Body of pancreas (tissue), 4 donors: ENCODE results near the gene CLEC17A. TPM values are rescaled to one million over a fixed set of nuclear protein-coding genes. Genes with fewer than 3 reads are reported as not detected.
"Not testable (repeated sequence)": the region's sequence is repeated elsewhere in the genome, so short reads cannot be mapped to it uniquely, and the experiment has no call there.

Source experiments
- ATAC-seq: fragments of 150-250 bp; one replicate; pipeline ENCODE4 v1.9.1; 2016
- DNase-seq, 4 donors: peaks; one replicate each; pipeline ENCODE4 v3.0.0-alpha.2; 2019
- H3K27ac ChIP-seq, 4 donors: fragments of 200-600 bp; sonication (generic); 1 replicate in 3 of 4; 2 replicates in 1 of 4; pipeline versions ENCODE4 v1.5.1 to v1.6.1; 2016 to 2019; ENCODE audit warnings: mild to moderate bottlenecking in 1 of 4, mixed read lengths in 1 of 4, moderate library complexity in 1 of 4
- H3K27me3 ChIP-seq, 2 donors: fragments of 200-600 bp; sonication (generic); one replicate each; pipeline ENCODE4 v1.6.0; 2016; ENCODE audit warnings: mild to moderate bottlenecking in 1 of 2
- H3K36me3 ChIP-seq, 2 donors: fragments of 200-600 bp; sonication (generic); replicated peaks in 1 of 2; 2 replicates each; pipeline ENCODE4 v1.5.1; 2016; ENCODE audit warnings: low read depth in 2 of 2; ENCODE audit not compliant: insufficient read depth in 1 of 2
- H3K4me1 ChIP-seq: fragments of 200-600 bp; sonication (generic); one replicate; pipeline ENCODE4 v1.6.0; 2016
- H3K4me3 ChIP-seq, 2 donors: fragments of 200-600 bp; sonication (generic); 1 replicate in 1 of 2; 2 replicates in 1 of 2; pipeline ENCODE4 v1.5.1; 2016 to 2019
- H3K9me3 ChIP-seq, 3 donors: fragments of 200-600 bp; sonication (generic); 1 replicate in 2 of 3; 2 replicates in 1 of 3; pipeline ENCODE4 v1.5.1; 2016
- POLR2A ChIP-seq, 3 donors: fragments of 450-650 bp; IDR thresholded peaks; one replicate each; pipeline ENCODE4 v1.6.1; 2016; ENCODE audit warnings: antibody characterized with exemption in 3 of 3, mild to moderate bottlenecking in 2 of 3
- WGBS, 2 donors: methylation state at CpG; one replicate each; pipeline ENCODE4 v1.1.5; 2017; 5-methylcytosine and 5-hydroxymethylcytosine counted together
- intact Hi-C: fragments of 100-400 bp; cut with DNase I; formaldehyde crosslinking; loops from one replicate; pipeline ENCODE4 v1.15.1; 2023
- total RNA-seq, 2 donors: library from RNA; depleted of rRNA; stranded (reverse); fragments of >200 nt; gene quantifications; one replicate each; pipeline ENCODE4 v1.1.0, GENCODE V29; 2016
- TF ChIP-seq, protein P1 (sequence below), 7 experiments: fragments of 450-650 bp in 4 of 7; fragments of 200-600 bp in 3 of 7; sonication (generic) in 3 of 7; IDR thresholded peaks; one replicate each; pipeline ENCODE4 v1.5.1; 2016 to 2019; ENCODE audit warnings: antibody characterized with exemption in 7 of 7

Gene CLEC17A
- total RNA-seq, 2 donors from 2014 or later = not detected

GRCh38 chr19:14562660-14563589 is 20.0 kb upstream of the CLEC17A start:
- H3K27ac ChIP-seq = peak overlapping the region in 2 of 4 donors; percentile 47 to 55
- no peak for TF ChIP-seq POLR2A (IDR thresholded peaks at IDR 0.05)
- TF ChIP-seq, protein P1, sequence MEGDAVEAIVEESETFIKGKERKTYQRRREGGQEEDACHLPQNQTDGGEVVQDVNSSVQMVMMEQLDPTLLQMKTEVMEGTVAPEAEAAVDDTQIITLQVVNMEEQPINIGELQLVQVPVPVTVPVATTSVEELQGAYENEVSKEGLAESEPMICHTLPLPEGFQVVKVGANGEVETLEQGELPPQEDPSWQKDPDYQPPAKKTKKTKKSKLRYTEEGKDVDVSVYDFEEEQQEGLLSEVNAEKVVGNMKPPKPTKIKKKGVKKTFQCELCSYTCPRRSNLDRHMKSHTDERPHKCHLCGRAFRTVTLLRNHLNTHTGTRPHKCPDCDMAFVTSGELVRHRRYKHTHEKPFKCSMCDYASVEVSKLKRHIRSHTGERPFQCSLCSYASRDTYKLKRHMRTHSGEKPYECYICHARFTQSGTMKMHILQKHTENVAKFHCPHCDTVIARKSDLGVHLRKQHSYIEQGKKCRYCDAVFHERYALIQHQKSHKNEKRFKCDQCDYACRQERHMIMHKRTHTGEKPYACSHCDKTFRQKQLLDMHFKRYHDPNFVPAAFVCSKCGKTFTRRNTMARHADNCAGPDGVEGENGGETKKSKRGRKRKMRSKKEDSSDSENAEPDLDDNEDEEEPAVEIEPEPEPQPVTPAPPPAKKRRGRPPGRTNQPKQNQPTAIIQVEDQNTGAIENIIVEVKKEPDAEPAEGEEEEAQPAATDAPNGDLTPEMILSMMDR (IDR thresholded peaks at IDR 0.05) = no peak
- no peaks in the 10 kb centered on the region for H3K36me3 ChIP-seq
- WGBS, 2 donors = 92 to 96% methylated on average over 12 to 21 of the region's 23 CpGs
- no peaks in the 10 kb centered on the region for H3K27me3 ChIP-seq
- intact Hi-C loops = loop anchor here (10.0 kb wide), 1 partner anchor 122 kb away; no protein-coding TSS in a partner anchor
- ATAC-seq (no peak), DNase-seq (no peak)
- H3K9me3 ChIP-seq = no peaks in the 10 kb centered on the region
- peaks cover 14% of the 10 kb centered on the region for H3K4me1 ChIP-seq
- H3K4me3 ChIP-seq = no peak overlapping the region

GRCh38 chr19:14563590-14563926 is 19.3 kb upstream of the CLEC17A start:
- no peaks in the 10 kb centered on the region for H3K27me3 ChIP-seq
- TF ChIP-seq, protein P1 (IDR thresholded peaks at IDR 0.05) = no peak
- TF ChIP-seq POLR2A (IDR thresholded peaks at IDR 0.05) = no peak
- ATAC-seq (no peak), DNase-seq (no peak)
- intact Hi-C loops = loop anchor here (10.0 kb wide), 1 partner anchor 121 kb away; no protein-coding TSS in a partner anchor
- H3K36me3 ChIP-seq = no peaks in the 10 kb centered on the region
- H3K27ac ChIP-seq = no peak overlapping the region
- peaks cover 14% of the 10 kb centered on the region for H3K4me1 ChIP-seq
- H3K9me3 ChIP-seq = no peaks in the 10 kb centered on the region
- 80 to 85% methylated on average over 1 to 6 of the region's 16 CpGs for WGBS, 2 donors
- H3K4me3 ChIP-seq = no peak overlapping the region

GRCh38 chr19:14563989-14564651 is 18.8 kb upstream of the CLEC17A start:
- Histone ChIP-seq H3K27ac (no peak overlapping the region), H3K36me3 (no peaks in the 10 kb centered on the region), H3K27me3 (no peaks in the 10 kb centered on the region), H3K4me1 (peaks cover 14% of the 10 kb centered on the region), H3K9me3 (no peaks in the 10 kb centered on the region), H3K4me3 (no peak overlapping the region)
- TF ChIP-seq, protein P1 (IDR thresholded peaks at IDR 0.05) = no peak
- TF ChIP-seq POLR2A (IDR thresholded peaks at IDR 0.05) = no peak
- ATAC-seq (no peak), DNase-seq (peak in 1 of 4 donors; percentile 21)
- intact Hi-C loops = loop anchor here (10.0 kb wide), 1 partner anchor 121 kb away; no protein-coding TSS in a partner anchor
- 79 to 85% methylated on average over 18 to 24 of the region's 33 CpGs for WGBS, 2 donors

DNA sequence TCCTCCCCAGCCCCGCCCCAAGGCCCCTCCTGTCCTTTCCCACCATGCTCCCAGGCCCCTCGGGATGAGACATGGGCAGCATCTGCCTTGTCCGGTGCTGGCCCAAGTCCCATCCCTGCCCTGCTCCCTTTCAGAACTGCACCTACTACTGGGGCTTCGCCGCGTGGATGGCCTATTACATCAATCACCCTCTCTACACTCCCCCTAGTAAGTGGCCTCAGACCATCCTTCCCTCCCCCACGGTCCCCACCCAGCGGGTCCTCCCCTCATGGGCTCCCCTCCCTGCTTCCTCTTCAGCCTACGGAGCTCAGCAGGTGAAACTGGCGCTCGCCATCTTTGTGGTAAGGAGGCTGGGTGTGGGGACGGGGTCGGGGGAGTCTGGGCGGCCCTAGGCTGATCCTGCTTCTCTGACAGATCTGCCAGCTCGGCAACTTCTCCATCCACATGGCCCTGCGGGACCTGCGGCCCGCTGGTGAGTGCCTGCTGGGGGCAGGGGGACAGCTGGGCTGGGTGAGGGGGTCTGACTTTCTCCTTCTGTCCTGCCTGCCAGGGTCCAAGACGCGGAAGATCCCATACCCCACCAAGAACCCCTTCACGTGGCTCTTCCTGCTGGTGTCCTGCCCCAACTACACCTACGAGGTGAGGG is 18.1 kb upstream of the CLEC17A start:
- ATAC-seq, H3K4me3 ChIP-seq, H3K9me3 ChIP-seq, H3K27ac ChIP-seq, H3K27me3 ChIP-seq, H3K36me3 ChIP-seq, DNase-seq: not testable (repeated sequence)
- peaks cover 15% of the 10 kb centered on the region for H3K4me1 ChIP-seq
- 84 to 91% methylated on average over 17 to 20 of the region's 22 CpGs for WGBS, 2 donors
- intact Hi-C loops = loop anchor here (10.0 kb wide), 1 partner anchor 120 kb away; no protein-coding TSS in a partner anchor

GRCh38 chr19:14565298-14565679 is 17.6 kb upstream of the CLEC17A start:
- ATAC-seq = no peak
- no peaks in the 10 kb centered on the region for H3K36me3 ChIP-seq
- no peak overlapping the region for H3K4me3 ChIP-seq
- no peaks in the 10 kb centered on the region for H3K27me3 ChIP-seq
- TF ChIP-seq, protein P1 (IDR thresholded peaks at IDR 0.05) = no peak
- no peak for TF ChIP-seq POLR2A (IDR thresholded peaks at IDR 0.05)
- intact Hi-C loops = loop anchor here (10.0 kb wide), 1 partner anchor 120 kb away; no protein-coding TSS in a partner anchor
- peaks cover 18% of the 10 kb centered on the region for H3K4me1 ChIP-seq
- no peak overlapping the region for H3K27ac ChIP-seq
- H3K9me3 ChIP-seq = no peaks in the 10 kb centered on the region
- DNase-seq = no peak
- WGBS, 2 donors = 84 to 91% methylated on average over 7 to 19 of the region's 22 CpGs
